Measurements from ENCODE around the gene CCDC91.

CCDC91 gene

DNA sequence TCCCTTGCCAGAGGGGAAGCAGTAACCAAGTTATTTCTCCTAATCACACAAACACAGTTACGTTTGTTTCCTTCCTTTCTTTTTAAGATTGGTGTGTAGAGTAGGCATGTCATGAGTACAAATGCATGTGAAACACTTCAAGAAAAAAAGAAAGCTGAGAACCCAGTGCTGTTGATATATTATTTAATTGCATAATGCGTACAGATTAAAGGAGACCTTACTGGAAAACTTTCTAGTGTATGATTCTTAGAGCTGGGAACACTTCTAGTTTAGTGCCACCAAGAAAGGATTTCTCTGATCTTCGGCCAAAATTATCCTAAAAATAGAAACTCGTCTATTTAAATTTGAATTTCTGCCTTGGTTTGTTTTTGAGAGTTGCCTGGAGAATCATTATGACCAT lies 365.5 kb downstream of the CCDC91 start:
- Histone ChIP-seq H3K4me2 (ENCODE audit: low read length) (no peak overlapping the region), H3K79me2 (ENCODE audit: low read length) (no peaks in the 10 kb centered on the region), H3K36me3 (replicated peaks; ENCODE audit: low read depth, low read length) (no peaks in the 10 kb centered on the region), H3K4me3 (ENCODE audit: low read length) (no peak overlapping the region), H3K27ac (ENCODE audit: low read length) (no peak overlapping the region), H3K9ac (ENCODE audit: low read length) (no peak overlapping the region), H3K27me3 (ENCODE audit: low read depth, low read length) (no peaks in the 10 kb centered on the region), H3K4me1 (ENCODE audit: low read length) (peaks cover 3% of the 10 kb centered on the region), H2AFZ (ENCODE audit: low read depth, low read length) (no peak overlapping the region), H4K20me1 (ENCODE audit: insufficient read depth, low read length) (no peaks in the 10 kb centered on the region), H3K9me3 (ENCODE audit: insufficient read depth, low read length) (no peaks in the 10 kb centered on the region)
- TF ChIP-seq EZH2phosphoT487 (IDR thresholded peaks at IDR 0.05; ENCODE audit: low read depth), result no peak
- TF ChIP-seq, protein P1, sequence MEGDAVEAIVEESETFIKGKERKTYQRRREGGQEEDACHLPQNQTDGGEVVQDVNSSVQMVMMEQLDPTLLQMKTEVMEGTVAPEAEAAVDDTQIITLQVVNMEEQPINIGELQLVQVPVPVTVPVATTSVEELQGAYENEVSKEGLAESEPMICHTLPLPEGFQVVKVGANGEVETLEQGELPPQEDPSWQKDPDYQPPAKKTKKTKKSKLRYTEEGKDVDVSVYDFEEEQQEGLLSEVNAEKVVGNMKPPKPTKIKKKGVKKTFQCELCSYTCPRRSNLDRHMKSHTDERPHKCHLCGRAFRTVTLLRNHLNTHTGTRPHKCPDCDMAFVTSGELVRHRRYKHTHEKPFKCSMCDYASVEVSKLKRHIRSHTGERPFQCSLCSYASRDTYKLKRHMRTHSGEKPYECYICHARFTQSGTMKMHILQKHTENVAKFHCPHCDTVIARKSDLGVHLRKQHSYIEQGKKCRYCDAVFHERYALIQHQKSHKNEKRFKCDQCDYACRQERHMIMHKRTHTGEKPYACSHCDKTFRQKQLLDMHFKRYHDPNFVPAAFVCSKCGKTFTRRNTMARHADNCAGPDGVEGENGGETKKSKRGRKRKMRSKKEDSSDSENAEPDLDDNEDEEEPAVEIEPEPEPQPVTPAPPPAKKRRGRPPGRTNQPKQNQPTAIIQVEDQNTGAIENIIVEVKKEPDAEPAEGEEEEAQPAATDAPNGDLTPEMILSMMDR (IDR thresholded peaks at IDR 0.05; ENCODE audit: low read depth, low read length), result no peak

DNA sequence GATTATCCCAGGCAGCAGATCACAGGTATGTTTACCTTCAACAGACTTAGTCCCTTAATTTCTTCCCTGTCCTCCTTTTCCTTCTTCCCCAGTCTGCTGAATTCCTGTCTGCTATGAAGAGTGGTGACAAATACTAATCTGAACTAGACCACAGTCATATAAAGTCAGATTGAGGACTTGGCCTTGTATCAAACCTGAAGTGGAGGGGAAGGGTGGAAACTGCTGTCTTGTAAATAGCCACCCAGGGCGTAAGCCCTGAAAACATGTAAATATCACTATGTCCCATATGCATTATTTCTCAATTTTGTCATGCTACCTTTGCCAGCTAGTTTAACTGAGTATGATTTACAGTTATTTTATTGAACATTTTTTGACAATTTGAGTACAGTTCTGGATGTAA lies 368.0 kb downstream of the CCDC91 start:
- Histone ChIP-seq H4K20me1 (ENCODE audit: insufficient read depth, low read length) (no peaks in the 10 kb centered on the region), H3K27me3 (ENCODE audit: low read depth, low read length) (no peaks in the 10 kb centered on the region), H3K9ac (ENCODE audit: low read length) (no peak overlapping the region), H3K9me3 (ENCODE audit: insufficient read depth, low read length) (no peaks in the 10 kb centered on the region), H3K27ac (ENCODE audit: low read length) (no peak overlapping the region), H3K79me2 (ENCODE audit: low read length) (no peaks in the 10 kb centered on the region), H3K4me1 (ENCODE audit: low read length) (peaks cover 3% of the 10 kb centered on the region), H3K36me3 (replicated peaks; ENCODE audit: low read depth, low read length) (no peaks in the 10 kb centered on the region), H2AFZ (ENCODE audit: low read depth, low read length) (no peak overlapping the region), H3K4me2 (ENCODE audit: low read length) (no peak overlapping the region), H3K4me3 (ENCODE audit: low read length) (no peak overlapping the region)
- TF ChIP-seq, protein P1 (IDR thresholded peaks at IDR 0.05; ENCODE audit: low read depth, low read length), result no peak
- no peak for TF ChIP-seq EZH2phosphoT487 (IDR thresholded peaks at IDR 0.05; ENCODE audit: low read depth)

DNA sequence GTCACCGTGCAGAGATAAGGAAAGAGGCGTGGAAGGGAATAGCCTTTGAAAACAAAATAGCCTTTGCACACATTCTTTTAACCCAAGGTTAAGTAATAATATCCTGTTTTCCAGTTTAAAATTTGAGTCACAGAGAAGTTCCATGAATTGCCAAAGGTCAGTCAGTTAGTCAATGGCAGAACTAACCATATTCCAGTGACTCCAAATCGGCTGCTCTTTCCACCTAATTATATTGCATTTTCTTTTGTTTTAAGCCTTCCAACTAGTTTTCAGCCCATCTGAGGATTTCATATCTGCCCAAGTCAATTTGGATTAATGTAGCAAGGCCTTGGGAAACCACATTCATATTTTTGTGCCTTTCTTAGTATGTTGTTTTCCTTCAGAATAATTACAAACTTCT lies 373.0 kb downstream of the CCDC91 start:
- Histone ChIP-seq H3K4me1 (ENCODE audit: low read length) (no peaks in the 10 kb centered on the region), H3K4me2 (ENCODE audit: low read length) (no peak overlapping the region), H3K9ac (ENCODE audit: low read length) (no peak overlapping the region), H3K27me3 (ENCODE audit: low read depth, low read length) (no peaks in the 10 kb centered on the region), H4K20me1 (ENCODE audit: insufficient read depth, low read length) (no peaks in the 10 kb centered on the region), H2AFZ (ENCODE audit: low read depth, low read length) (no peak overlapping the region), H3K9me3 (ENCODE audit: insufficient read depth, low read length) (no peaks in the 10 kb centered on the region), H3K36me3 (replicated peaks; ENCODE audit: low read depth, low read length) (no peaks in the 10 kb centered on the region), H3K27ac (ENCODE audit: low read length) (no peak overlapping the region), H3K4me3 (ENCODE audit: low read length) (no peak overlapping the region), H3K79me2 (ENCODE audit: low read length) (no peaks in the 10 kb centered on the region)
- TF ChIP-seq EZH2phosphoT487 (IDR thresholded peaks at IDR 0.05; ENCODE audit: low read depth), result no peak
- TF ChIP-seq, protein P1 (IDR thresholded peaks at IDR 0.05; ENCODE audit: low read depth, low read length), result no peak

DNA sequence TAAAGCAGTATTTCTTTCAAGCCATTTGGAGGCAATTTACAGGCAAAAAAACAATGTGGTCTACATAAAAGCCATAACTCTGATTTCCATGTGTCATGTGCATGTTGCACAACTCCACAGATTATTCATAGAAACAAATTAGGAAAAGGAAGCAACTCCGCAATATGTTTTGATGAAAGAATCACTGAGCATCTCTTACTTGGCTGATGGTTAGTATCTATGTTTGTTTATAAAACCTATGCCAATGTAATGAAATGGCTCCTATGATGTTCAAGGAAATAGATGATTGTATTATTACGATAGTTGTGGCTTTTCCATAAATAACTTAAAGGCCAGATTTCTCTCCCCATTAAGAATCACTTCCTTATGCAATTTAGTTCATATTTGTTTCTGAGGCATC lies 373.7 kb downstream of the CCDC91 start:
- TF ChIP-seq, protein P1 (IDR thresholded peaks at IDR 0.05; ENCODE audit: low read depth, low read length), result no peak
- no peak for TF ChIP-seq EZH2phosphoT487 (IDR thresholded peaks at IDR 0.05; ENCODE audit: low read depth)
- Histone ChIP-seq H3K4me2 (ENCODE audit: low read length) (no peak overlapping the region), H3K27ac (ENCODE audit: low read length) (no peak overlapping the region)

More for the DNA sequence above, 373.7 kb downstream of the CCDC91 start:
- Histone ChIP-seq H3K36me3 (replicated peaks; ENCODE audit: low read depth, low read length) (no peaks in the 10 kb centered on the region), H3K9me3 (ENCODE audit: insufficient read depth, low read length) (no peaks in the 10 kb centered on the region), H3K27me3 (ENCODE audit: low read depth, low read length) (no peaks in the 10 kb centered on the region), H3K4me3 (ENCODE audit: low read length) (no peak overlapping the region), H2AFZ (ENCODE audit: low read depth, low read length) (no peak overlapping the region), H4K20me1 (ENCODE audit: insufficient read depth, low read length) (no peaks in the 10 kb centered on the region), H3K79me2 (ENCODE audit: low read length) (no peaks in the 10 kb centered on the region), H3K9ac (ENCODE audit: low read length) (no peak overlapping the region), H3K4me1 (ENCODE audit: low read length) (no peaks in the 10 kb centered on the region)
